Measurements from ENCODE around the gene ARMC6.

ARMC6 gene

GRCh38 chr19:19033426-19034203, at the start of gene ARMC6, which contains the start of gene SUGP2:
Gene ARMC6, plus strand, starts transcription at chr19:19033603. Its CDS starts 607 bp downstream, at chr19:19034210.
Gene SUGP2, minus strand, starts transcription at chr19:19033517. Its CDS starts 2,446 bp downstream, at chr19:19031071.
- DNase-seq, result peak; percentile 96

GRCh38 chr19:18984251-18984650, 49.2 kb upstream of the ARMC6 start:
- no peak for DNase-seq

- no peak for DNase-seq
Measured at GRCh38 chr19:18985257-18985656, 48.1 kb upstream of the ARMC6 start.

- DNase-seq, result no peak
Measured at GRCh38 chr19:18987456-18987855, 45.9 kb upstream of the ARMC6 start.

- DNase-seq, result no peak
Measured at GRCh38 chr19:18989316-18989715, 44.1 kb upstream of the ARMC6 start.

GRCh38 chr19:18990128-18990708, 43.2 kb upstream of the ARMC6 start:
- DNase-seq, result no peak

GRCh38 chr19:18991006-18991405, 42.4 kb upstream of the ARMC6 start:
- no peak for DNase-seq

- DNase-seq, result no peak
Measured at GRCh38 chr19:18991468-18991867, 41.9 kb upstream of the ARMC6 start.

GRCh38 chr19:18992696-18993095, 40.7 kb upstream of the ARMC6 start:
- DNase-seq, result no peak

GRCh38 chr19:18993115-18993514, 40.3 kb upstream of the ARMC6 start:
- no peak for DNase-seq

- DNase-seq, result peak; percentile 93
Measured at GRCh38 chr19:18995804-18996241, 37.6 kb upstream of the ARMC6 start.

GRCh38 chr19:18996351-18996750, 37.1 kb upstream of the ARMC6 start:
- DNase-seq, result no peak

GRCh38 chr19:18996796-18997394, 36.5 kb upstream of the ARMC6 start:
- DNase-seq, result no peak

- no peak for DNase-seq
Measured at GRCh38 chr19:18998276-18998675, 35.1 kb upstream of the ARMC6 start.

GRCh38 chr19:18999016-18999758, 34.2 kb upstream of the ARMC6 start:
- DNase-seq, result no peak

- no peak for DNase-seq
Measured at GRCh38 chr19:18999896-19000620, 33.3 kb upstream of the ARMC6 start.

- DNase-seq, result no peak
Measured at GRCh38 chr19:19004144-19004543, 29.3 kb upstream of the ARMC6 start.

- DNase-seq, result no peak
Measured at GRCh38 chr19:19006213-19006612, 27.2 kb upstream of the ARMC6 start.

- no peak for DNase-seq
Measured at GRCh38 chr19:19009951-19010350, 23.5 kb upstream of the ARMC6 start.

GRCh38 chr19:19010551-19010950, 22.9 kb upstream of the ARMC6 start:
- DNase-seq, result no peak

GRCh38 chr19:19021115-19021514, 12.3 kb upstream of the ARMC6 start:
- DNase-seq, result no peak

- no peak for DNase-seq
Measured at GRCh38 chr19:19022380-19022961, 10.9 kb upstream of the ARMC6 start.

Measured in islet precursor cell (in vitro differentiated cells).